ENCODE data around the gene DYNC1H1. TPM values are rescaled to one million over a fixed set of nuclear protein-coding genes. Genes with fewer than 3 reads are reported as not detected.

The DYNC1H1 gene
- total and polyA plus RNA-seq, 2 donors (not counting 1 experiment from before 2014, with no cell fraction given), result 73.2 to 257 TPM

GRCh38 chr14:102037686-102038085 lies 73.3 kb downstream of the DYNC1H1 start:
- POLR2A ChIA-PET, result interaction anchor here (0.7 kb wide), 1 partner anchor 12 kb away, joined by 3 read pairs; no protein-coding TSS in a partner anchor
- WGBS (ENCODE audit: insufficient coverage), result 75% methylated on average over 1 of the region's 1 CpG

GRCh38 chr14:102039157-102039556 lies 74.8 kb downstream of the DYNC1H1 start:
- DNase-seq (no peak), ATAC-seq (ENCODE audit: low read depth) (no peak)
- Histone ChIP-seq H4K20me1 (ENCODE audit: control insufficient read depth, insufficient read depth, low read length, poor library complexity, severe bottlenecking) (no peaks in the 10 kb centered on the region), H3K4me1 (ENCODE audit: control insufficient read depth in 2 of 2, insufficient read depth in 2 of 2, low read length in 2 of 2) (no peaks in the 10 kb centered on the region), H3K4me3 (ENCODE audit: control extremely low read depth in 1 of 5, extremely low read depth in 1 of 5, insufficient read depth in 1 of 5, low read depth in 2 of 5, low read length in 4 of 5) (no peak overlapping the region), H3K9ac (ENCODE audit: low read length) (no peak overlapping the region), H3K27me3 (replicated peaks in 1 of 4; ENCODE audit: control extremely low read depth in 1 of 4, control insufficient read depth in 3 of 4, insufficient read depth in 4 of 4, low read length in 3 of 4) (no peaks in the 10 kb centered on the region), H3K4me2 (replicated peaks; ENCODE audit: low read depth, low read length, poor library complexity, severe bottlenecking) (no peak overlapping the region), H3K27ac (ENCODE audit: low read length in 2 of 2) (no peak overlapping the region), H2AFZ (ENCODE audit: insufficient read depth, low read depth, low read length, poor library complexity, severe bottlenecking) (no peak overlapping the region), H3K36me3 (replicated peaks in 1 of 2; ENCODE audit: control extremely low read depth in 1 of 2, control insufficient read depth in 1 of 2, extremely low read depth in 1 of 2, insufficient read depth in 2 of 2, low read length in 1 of 2) (peaks cover 3 to 87% of the 10 kb centered on the region in 2 experiments), H3K79me2 (ENCODE audit: control insufficient read depth, insufficient read depth, low read length) (no peaks in the 10 kb centered on the region), H3K9me3 (ENCODE audit: control extremely low read depth in 1 of 3, control insufficient read depth in 2 of 3, insufficient read depth in 1 of 3, low read length in 2 of 3) (no peaks in the 10 kb centered on the region)
- ChIA-PET CTCF (no interaction called here), POLR2A (no interaction called here)
- H3K4me1 Mint-ChIP-seq, result no peaks in the 10 kb centered on the region
- no peak overlapping the region for H3K4me3 Mint-ChIP-seq
- intact Hi-C loops (cut with micrococcal nuclease), result no loop called here
- 98% methylated on average over 16 of the region's 16 CpGs for WGBS (ENCODE audit: insufficient coverage)
- TF ChIP-seq CTCF (IDR thresholded peaks at IDR 0.05) (no peak), EZH2 (IDR thresholded peaks at IDR 0.05; ENCODE audit: borderline replicate concordance, insufficient read depth, low read depth, low read length, poor library complexity, severe bottlenecking) (no peak)
- H3K9me3 Mint-ChIP-seq (ENCODE audit: insufficient read depth), result no peaks in the 10 kb centered on the region
- H3K27me3 Mint-ChIP-seq, result no peaks in the 10 kb centered on the region
- no peak overlapping the region for H3K27ac Mint-ChIP-seq

More at GRCh38 chr14:102037686-102038085, 73.3 kb downstream of the DYNC1H1 start:
- Histone ChIP-seq H3K27ac (ENCODE audit: low read length in 2 of 2) (no peak overlapping the region), H2AFZ (ENCODE audit: insufficient read depth, low read depth, low read length, poor library complexity, severe bottlenecking) (no peak overlapping the region), H3K4me1 (ENCODE audit: control insufficient read depth in 2 of 2, insufficient read depth in 2 of 2, low read length in 2 of 2) (no peaks in the 10 kb centered on the region), H3K79me2 (ENCODE audit: control insufficient read depth, insufficient read depth, low read length) (no peaks in the 10 kb centered on the region), H3K27me3 (replicated peaks in 1 of 4; ENCODE audit: control extremely low read depth in 1 of 4, control insufficient read depth in 3 of 4, insufficient read depth in 4 of 4, low read length in 3 of 4) (no peaks in the 10 kb centered on the region), H3K4me2 (replicated peaks; ENCODE audit: low read depth, low read length, poor library complexity, severe bottlenecking) (no peak overlapping the region), H3K9ac (ENCODE audit: low read length) (no peak overlapping the region), H4K20me1 (ENCODE audit: control insufficient read depth, insufficient read depth, low read length, poor library complexity, severe bottlenecking) (no peaks in the 10 kb centered on the region), H3K36me3 (replicated peaks in 1 of 2; ENCODE audit: control extremely low read depth in 1 of 2, control insufficient read depth in 1 of 2, extremely low read depth in 1 of 2, insufficient read depth in 2 of 2, low read length in 1 of 2) (peaks cover 5 to 92% of the 10 kb centered on the region in 2 experiments), H3K4me3 (ENCODE audit: control extremely low read depth in 1 of 5, extremely low read depth in 1 of 5, insufficient read depth in 1 of 5, low read depth in 2 of 5, low read length in 4 of 5) (no peak overlapping the region), H3K9me3 (ENCODE audit: control extremely low read depth in 1 of 3, control insufficient read depth in 2 of 3, insufficient read depth in 1 of 3, low read length in 2 of 3) (no peaks in the 10 kb centered on the region)
- DNase-seq (no peak), ATAC-seq (ENCODE audit: low read depth) (no peak)
- no peaks in the 10 kb centered on the region for H3K27me3 Mint-ChIP-seq
- no peak overlapping the region for H3K27ac Mint-ChIP-seq
- CTCF ChIA-PET, result interaction anchor here (0.7 kb wide), 2 partner anchors 276 to 779 kb away, joined by 4 to 5 read pairs; no protein-coding TSS in a partner anchor
- TF ChIP-seq CTCF (IDR thresholded peaks at IDR 0.05) (no peak), EZH2 (IDR thresholded peaks at IDR 0.05; ENCODE audit: borderline replicate concordance, insufficient read depth, low read depth, low read length, poor library complexity, severe bottlenecking) (no peak)
- no peaks in the 10 kb centered on the region for H3K4me1 Mint-ChIP-seq
- no peaks in the 10 kb centered on the region for H3K9me3 Mint-ChIP-seq (ENCODE audit: insufficient read depth)
- no peak overlapping the region for H3K4me3 Mint-ChIP-seq
- intact Hi-C loops (cut with micrococcal nuclease), result no loop called here
